Putamen (tissue), 1 donor: ENCODE measurements around the gene ALDH18A1.
"Not testable (repeated sequence)": the region's sequence is repeated elsewhere in the genome, so short reads cannot be mapped to it uniquely, and the experiment has no call there.

Experiments
- DNase-seq: peaks from one replicate; pipeline ENCODE4 v3.0.0-alpha.2; 2016; ENCODE audit warnings: low spot score

Gene ALDH18A1

GRCh38 chr10:95656291-95657164 lies at the start of gene ALDH18A1:
Gene ALDH18A1, minus strand, starts transcription at chr10:95656711. Its CDS starts 3,334 bp downstream, at chr10:95653377.
- peak; percentile 86 for DNase-seq

DNA sequence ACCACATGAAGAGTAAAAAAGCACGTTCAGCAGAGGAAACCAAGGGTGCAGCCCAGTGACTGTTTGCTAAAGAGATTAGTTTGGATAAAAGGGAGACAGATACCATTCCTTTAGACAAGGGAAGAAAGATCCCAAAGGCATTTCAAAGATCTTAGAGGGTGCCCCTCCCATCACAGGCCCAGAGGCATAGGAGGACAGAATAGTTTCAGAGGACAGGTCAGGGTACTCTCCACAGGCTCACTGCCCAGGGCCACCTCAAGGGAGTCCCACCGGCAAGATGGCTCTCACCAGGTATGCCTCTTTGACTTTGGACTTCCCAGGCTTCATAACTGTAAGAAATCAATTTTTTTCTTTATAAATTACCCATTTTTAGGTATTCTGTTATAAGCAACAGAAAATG lies 41.9 kb upstream of the ALDH18A1 start:
- no peak for DNase-seq

DNA sequence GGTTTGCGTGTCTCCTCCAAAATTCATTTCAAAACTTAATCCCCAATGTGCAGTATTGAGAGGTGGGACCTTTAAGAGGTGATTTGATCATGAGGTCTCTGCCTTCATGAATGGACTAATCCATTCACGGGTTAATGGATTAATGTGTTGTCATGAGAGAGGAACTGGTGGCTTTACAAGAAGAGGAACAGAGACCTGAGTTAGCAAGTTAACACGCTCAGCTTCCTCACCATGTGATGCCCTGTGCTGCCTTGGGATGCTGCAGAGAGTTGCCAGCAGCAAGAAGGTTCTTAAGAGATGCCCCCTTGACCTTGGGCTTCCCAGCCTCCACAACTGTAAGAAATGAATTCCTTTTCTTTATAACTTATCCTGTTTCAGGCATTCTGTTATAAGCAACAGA lies 40.9 kb upstream of the ALDH18A1 start:
- DNase-seq: peak; percentile 17

- no peak for DNase-seq
These were observed 38.2 kb upstream of the ALDH18A1 start for GRCh38 chr10:95694665-95695064.

GRCh38 chr10:95693668-95694534 lies 37.4 kb upstream of the ALDH18A1 start, which contains the start of gene TCTN3:
Gene TCTN3, minus strand, starts transcription at chr10:95693927. Its CDS starts 28 bp downstream, at chr10:95693899.
- DNase-seq: peak; percentile 100

GRCh38 chr10:95693071-95693667 lies 36.7 kb upstream of the ALDH18A1 start:
- no peak for DNase-seq

- DNase-seq: no peak
These were observed 34.8 kb upstream of the ALDH18A1 start for GRCh38 chr10:95691281-95691680.

DNA sequence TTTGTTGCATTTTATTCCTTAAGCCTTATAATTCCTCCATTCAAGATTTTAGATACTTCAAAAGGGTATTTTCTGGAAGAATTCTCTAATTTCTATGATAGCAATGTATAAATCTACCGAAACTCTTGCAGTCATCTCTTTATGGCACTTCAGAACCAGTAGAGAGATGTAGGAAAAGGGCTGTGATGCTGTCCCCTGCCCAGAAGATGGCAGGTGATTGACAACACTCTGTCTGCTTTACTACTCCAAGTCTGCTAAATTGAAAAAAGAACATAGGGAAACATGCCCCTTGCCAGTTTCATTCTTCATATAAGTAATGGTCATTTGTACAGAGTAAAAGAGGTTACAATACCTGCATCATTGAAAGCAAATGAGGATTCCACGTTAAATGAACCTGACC lies 32.1 kb upstream of the ALDH18A1 start:
- DNase-seq: no peak

DNA sequence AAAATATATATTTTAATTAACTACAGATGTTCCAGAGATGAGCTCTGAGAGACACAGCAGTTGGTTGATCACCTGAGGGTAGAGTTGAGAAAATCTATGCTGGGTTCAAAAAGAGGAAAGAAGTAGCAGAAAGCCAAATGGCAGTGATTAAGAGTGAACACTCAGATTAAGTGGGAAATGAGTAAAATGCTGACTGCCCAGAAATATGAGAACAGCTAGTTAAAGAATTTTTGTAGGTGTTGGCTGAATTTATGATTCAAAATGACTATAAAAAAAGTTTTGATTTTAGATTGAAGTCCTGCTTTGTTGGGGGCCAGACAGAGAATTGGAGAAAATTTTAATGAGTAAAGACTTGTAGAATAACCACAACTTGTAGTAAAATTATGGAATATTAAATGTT lies 27.5 kb upstream of the ALDH18A1 start:
- DNase-seq: no peak

- DNase-seq: no peak
These were observed 19.0 kb upstream of the ALDH18A1 start for GRCh38 chr10:95675403-95676116.

- DNase-seq: no peak
These were observed 18.1 kb upstream of the ALDH18A1 start for GRCh38 chr10:95674643-95675042.

DNA sequence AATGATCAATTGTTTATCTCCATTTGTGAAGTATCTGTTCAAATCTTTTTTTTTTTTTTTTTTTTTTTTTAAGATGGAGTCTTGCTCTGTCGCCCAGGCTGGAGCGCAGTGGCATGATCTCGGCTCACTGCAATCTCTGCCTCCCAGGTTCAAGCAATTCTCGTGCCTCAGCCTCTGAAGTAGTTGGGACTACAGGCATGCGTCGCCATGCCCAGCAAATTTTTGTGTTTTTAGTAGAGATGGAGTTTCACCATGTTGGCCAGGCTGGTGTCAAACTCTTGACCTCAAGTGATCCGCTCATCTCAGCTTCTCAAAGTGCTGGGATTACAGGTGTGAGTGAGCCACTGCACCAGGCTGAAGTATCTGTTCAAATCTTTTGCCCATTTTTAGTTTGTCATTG lies 16.1 kb upstream of the ALDH18A1 start:
- not testable (repeated sequence) for DNase-seq

DNA sequence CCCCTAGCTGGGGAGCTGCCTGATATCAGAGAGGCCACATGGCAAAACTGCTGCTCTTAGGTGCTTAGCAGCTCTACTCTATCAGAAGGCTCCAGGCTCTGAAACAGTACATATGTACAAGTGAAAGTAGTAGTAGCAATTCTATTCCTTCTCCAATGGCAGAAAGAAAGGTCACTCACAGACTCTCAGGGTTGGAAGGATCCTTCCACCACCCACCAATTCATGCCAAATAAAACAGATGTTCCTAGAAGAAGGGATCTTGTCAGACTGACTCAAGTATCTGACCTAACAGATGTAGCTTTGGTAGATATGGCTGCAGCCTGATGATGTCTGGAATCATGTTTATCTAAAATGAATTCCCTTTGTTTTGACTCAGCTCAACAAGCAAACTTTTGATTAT lies 8.0 kb upstream of the ALDH18A1 start:
- DNase-seq: no peak

GRCh38 chr10:95663496-95663895 lies 7.0 kb upstream of the ALDH18A1 start:
- DNase-seq: no peak

GRCh38 chr10:95661818-95662217 lies 5.3 kb upstream of the ALDH18A1 start:
- no peak for DNase-seq

GRCh38 chr10:95660283-95660682 lies 3.8 kb upstream of the ALDH18A1 start:
- DNase-seq: no peak

DNA sequence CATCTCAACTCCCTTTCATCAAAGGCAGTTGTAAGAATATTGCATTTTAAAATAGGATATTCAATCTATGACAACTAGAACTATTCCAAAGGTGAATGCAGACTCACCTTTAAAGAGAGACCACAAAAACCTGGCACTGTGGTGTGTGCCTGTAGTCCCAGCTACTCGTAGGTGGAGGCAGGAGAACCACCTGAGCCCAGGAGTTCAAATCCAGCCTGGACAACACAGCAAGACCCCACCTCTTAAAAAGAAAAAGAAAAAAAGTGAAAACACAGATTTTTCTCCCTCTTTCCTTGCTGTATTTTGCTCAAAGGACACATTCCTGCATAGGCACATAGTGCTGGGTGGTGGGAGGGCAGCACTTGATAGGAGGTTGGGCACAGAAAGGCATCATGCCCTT lies 739 bp upstream of the ALDH18A1 start:
- no peak for DNase-seq

DNA sequence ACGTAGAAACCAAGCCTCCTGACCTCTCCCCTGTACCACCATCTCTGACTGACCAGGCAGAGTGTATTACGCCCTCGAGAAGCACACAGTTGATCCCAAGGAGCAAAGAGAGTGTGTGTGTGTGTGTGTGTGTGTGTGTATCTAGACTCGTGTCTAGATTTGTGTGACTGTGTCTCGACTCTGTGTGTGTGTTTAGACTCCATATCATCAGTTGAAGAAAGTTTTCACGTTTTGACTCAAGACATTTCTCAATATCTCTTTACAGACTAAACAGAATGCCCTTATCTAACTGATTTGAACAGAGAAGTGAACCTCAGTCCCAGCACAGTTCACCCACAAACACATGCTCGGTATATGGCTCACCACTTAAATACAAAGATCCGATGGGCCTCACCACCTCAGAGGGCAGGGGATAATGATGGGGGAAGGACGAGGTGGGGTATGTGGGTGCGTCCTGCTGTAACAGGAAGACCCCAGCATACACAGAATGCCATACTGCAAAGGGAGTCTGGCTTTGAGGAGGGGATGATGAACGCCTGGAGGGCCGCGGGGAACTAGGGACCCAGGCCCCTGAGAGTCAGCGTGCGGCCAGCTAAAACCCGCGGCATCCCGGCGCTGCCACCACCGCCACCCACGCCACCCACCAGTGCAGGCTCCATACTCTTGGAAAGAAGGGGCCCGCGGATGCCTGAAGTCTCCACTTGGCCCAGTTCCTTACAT lies 780 bp downstream of the ALDH18A1 start:
- DNase-seq: peak; percentile 4

DNA sequence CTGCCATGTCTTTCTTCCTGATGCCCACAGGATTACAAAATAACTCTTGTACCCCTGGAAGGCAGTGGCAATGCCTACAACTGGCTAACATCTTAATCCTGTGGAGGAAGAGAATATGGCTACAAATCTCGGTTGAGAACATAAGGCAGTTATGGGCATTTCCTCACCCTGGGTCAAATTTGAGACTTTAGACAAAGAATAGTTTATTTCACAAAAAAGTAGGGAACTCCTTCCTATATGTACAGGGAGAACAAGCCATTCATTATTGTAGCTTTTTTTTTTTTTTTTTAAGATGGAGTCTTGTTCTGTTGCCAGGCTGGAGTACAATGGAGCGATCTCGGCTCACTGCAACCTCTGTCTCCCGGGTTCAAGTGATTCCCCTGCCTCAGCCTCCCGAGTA lies 2.6 kb downstream of the ALDH18A1 start:
- no peak for DNase-seq

DNA sequence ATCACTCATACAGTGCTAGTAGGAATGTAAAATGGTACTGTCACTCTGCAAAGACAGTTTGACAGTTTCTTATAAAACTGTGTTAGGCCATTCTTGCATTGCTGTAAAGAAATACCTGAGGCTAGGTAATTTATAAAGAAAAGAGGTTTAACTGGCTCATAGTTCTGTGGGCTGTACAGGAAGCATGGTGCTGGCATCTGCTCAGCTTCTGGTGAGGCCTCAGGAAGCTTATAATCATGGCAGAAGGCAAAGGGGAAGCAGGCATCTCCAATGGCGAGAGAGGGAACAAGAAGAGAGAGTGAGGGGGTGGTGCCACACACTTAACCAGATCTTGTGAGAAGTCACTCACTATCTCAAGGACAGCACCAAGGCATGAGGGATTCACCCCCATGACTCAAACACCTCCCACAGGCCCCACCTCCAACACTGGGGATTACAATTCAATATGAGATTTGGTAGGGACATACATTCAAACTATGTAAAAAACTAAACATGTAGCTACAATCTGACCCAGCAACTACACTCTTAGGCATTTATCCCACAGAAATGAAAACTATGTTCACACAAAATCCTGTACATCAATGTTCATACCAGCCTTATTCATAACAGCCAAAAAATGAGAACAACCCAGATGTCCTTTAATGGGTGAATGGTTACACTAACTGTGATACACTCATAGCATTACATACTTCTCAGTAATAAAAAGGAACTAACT lies 5.0 kb downstream of the ALDH18A1 start:
- no peak for DNase-seq
